ENCODE measurements around the gene MAGEA9.

Gene MAGEA9

GRCh38 chrX:149799095-149799714 is 17.5 kb downstream of the MAGEA9 start:
- H3K4me3 ChIP-seq (ENCODE audit: low read depth, low read length): no peak overlapping the region
- no peaks in the 10 kb centered on the region for H3K36me3 ChIP-seq (replicated peaks)
- in situ Hi-C loops (cut with HindIII; ENCODE audit: low pct_ligation_motif_present, low sequenced_read_pairs): no loop called here
- no peak for TF ChIP-seq CTCF (IDR thresholded peaks at IDR 0.05; ENCODE audit: low read depth, low read length, missing control alignments)
- H3K27ac ChIP-seq: no peak overlapping the region
- no peak for DNase-seq
- no peaks in the 10 kb centered on the region for H3K27me3 ChIP-seq (replicated peaks)

- Histone ChIP-seq H3K36me3 (replicated peaks) (no peaks in the 10 kb centered on the region), H3K4me3 (ENCODE audit: low read depth, low read length) (no peak overlapping the region), H3K27me3 (replicated peaks) (no peaks in the 10 kb centered on the region), H3K27ac (no peak overlapping the region)
- in situ Hi-C loops (cut with HindIII; ENCODE audit: low pct_ligation_motif_present, low sequenced_read_pairs): no loop called here
- no peak for DNase-seq
- no peak for TF ChIP-seq CTCF (IDR thresholded peaks at IDR 0.05; ENCODE audit: low read depth, low read length, missing control alignments)
Observed at GRCh38 chrX:149799938-149800337, 18.2 kb downstream of the MAGEA9 start.

DNA sequence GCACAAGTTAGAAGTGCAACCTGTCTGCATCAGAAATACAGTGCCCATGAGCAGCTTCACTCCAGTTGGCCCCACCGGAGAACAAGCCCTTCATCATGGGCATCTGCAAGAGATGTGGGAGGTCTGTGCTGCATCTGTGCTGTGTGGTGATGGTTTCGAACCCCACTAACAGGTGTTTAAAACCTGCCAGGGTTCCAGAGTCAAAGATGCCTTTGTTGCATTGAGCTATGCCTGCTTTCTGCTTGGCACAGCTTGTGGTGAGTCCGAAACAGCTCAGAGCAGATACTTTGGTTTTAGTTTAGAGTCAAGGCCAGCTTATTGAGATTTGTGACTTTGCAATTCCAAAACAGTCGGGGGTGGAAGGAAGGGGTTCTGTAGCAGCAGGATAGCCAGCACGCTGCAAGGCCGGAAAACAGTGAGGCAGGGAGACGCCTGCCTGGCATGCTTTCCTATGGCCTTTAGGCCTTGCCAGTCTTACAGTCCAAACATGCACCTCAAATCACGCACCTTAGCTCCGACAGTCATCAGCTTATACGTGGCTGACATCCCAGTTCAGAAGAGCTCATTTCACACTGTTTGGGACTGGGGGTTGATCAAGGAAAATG is 21.8 kb downstream of the MAGEA9 start:
- Histone ChIP-seq H3K36me3 (replicated peaks) (no peaks in the 10 kb centered on the region), H3K4me3 (ENCODE audit: low read depth, low read length) (no peak overlapping the region), H3K27ac (no peak overlapping the region), H3K27me3 (replicated peaks) (no peaks in the 10 kb centered on the region)
- no peak for TF ChIP-seq CTCF (IDR thresholded peaks at IDR 0.05; ENCODE audit: low read depth, low read length, missing control alignments)
- in situ Hi-C loops (cut with HindIII; ENCODE audit: low pct_ligation_motif_present, low sequenced_read_pairs): no loop called here
- no peak for DNase-seq

GRCh38 chrX:149804102-149804501 is 22.4 kb downstream of the MAGEA9 start:
- TF ChIP-seq CTCF (IDR thresholded peaks at IDR 0.05; ENCODE audit: low read depth, low read length, missing control alignments): no peak
- no peaks in the 10 kb centered on the region for H3K36me3 ChIP-seq (replicated peaks)
- no peak overlapping the region for H3K4me3 ChIP-seq (ENCODE audit: low read depth, low read length)
- in situ Hi-C loops (cut with HindIII; ENCODE audit: low pct_ligation_motif_present, low sequenced_read_pairs): no loop called here
- no peak for DNase-seq
- no peak overlapping the region for H3K27ac ChIP-seq
- no peaks in the 10 kb centered on the region for H3K27me3 ChIP-seq (replicated peaks)

- Histone ChIP-seq H3K36me3 (replicated peaks) (no peaks in the 10 kb centered on the region), H3K4me3 (ENCODE audit: low read depth, low read length) (no peak overlapping the region), H3K27me3 (replicated peaks) (no peaks in the 10 kb centered on the region), H3K27ac (no peak overlapping the region)
- DNase-seq: no peak
- TF ChIP-seq CTCF (IDR thresholded peaks at IDR 0.05; ENCODE audit: low read depth, low read length, missing control alignments): no peak
- in situ Hi-C loops (cut with HindIII; ENCODE audit: low pct_ligation_motif_present, low sequenced_read_pairs): no loop called here
Observed at GRCh38 chrX:149807747-149808458, 26.2 kb downstream of the MAGEA9 start.

Measured in brain microvascular endothelial cell (primary cell).